ENCODE measurements around the gene TRIM17.
"Not testable (repeated sequence)": the region's sequence is repeated elsewhere in the genome, so short reads cannot be mapped to it uniquely, and the experiment has no call there.

The TRIM17 gene

DNA sequence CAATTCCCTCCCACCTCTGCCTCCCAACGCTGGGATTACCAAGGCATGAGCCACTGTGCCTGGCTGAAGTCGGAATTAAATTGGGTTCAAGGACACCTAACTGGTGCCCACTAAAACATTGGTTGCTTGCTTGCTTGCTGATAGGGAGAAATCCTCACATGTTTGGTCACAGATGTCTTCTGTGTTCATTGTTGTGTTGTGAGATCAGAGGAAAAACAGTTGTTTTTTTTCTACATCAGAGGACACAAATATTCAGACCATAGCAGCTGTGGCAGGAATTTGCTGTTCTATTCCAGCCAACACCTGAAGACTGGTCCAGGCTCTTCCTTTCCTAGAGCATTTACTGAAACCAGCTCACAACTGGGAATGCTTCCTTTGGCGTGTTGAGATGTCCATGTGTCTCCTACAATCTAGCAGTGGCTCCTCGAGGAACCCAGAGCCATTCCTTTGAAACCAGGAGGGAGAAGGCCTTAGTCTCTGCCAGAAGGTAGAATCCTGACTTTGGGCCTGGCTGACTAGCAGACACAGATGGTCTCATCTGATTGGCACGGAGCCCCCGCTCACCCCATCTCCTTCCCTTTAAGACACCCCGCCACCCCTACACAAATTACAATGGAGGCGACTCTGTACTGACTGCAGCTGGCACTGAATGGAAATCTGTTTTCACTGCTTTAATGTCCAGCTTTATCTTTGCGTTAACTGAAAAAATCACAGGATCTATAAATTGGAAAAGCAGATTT is 24.3 kb upstream of the TRIM17 start:
- in situ Hi-C loops (cut with MboI; ENCODE audit: low pct_unique_long_range_greater_than_20kb, low sequenced_read_pairs, unreplicated experiment), result no loop called here
- no peak for DNase-seq (ENCODE audit: low spot score)
- TF ChIP-seq, protein P1, sequence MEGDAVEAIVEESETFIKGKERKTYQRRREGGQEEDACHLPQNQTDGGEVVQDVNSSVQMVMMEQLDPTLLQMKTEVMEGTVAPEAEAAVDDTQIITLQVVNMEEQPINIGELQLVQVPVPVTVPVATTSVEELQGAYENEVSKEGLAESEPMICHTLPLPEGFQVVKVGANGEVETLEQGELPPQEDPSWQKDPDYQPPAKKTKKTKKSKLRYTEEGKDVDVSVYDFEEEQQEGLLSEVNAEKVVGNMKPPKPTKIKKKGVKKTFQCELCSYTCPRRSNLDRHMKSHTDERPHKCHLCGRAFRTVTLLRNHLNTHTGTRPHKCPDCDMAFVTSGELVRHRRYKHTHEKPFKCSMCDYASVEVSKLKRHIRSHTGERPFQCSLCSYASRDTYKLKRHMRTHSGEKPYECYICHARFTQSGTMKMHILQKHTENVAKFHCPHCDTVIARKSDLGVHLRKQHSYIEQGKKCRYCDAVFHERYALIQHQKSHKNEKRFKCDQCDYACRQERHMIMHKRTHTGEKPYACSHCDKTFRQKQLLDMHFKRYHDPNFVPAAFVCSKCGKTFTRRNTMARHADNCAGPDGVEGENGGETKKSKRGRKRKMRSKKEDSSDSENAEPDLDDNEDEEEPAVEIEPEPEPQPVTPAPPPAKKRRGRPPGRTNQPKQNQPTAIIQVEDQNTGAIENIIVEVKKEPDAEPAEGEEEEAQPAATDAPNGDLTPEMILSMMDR (IDR thresholded peaks at IDR 0.05; ENCODE audit: extremely low read depth, insufficient read depth, missing control alignments), result no peak

DNA sequence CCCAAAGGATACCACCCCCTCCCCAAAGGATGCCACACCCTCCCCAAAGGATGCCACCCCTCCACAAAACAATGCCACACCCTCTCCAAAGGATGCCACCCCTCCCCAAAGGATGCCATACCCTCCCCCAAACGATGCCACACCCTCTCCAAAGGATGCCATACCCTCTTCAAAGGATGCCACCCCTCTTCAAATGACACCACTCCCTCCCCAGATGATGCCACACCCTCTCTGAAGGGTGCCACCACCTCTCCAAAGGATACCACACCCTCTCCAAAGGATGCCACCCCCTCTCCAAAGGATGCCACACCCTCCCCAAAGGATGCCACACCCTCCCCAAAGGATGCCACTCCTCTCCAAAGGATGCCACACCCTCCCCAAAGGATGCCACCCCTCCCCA is 21.6 kb upstream of the TRIM17 start:
- TF ChIP-seq, protein P1 (IDR thresholded peaks at IDR 0.05; ENCODE audit: extremely low read depth, insufficient read depth, missing control alignments), result no peak
- no peak for DNase-seq (ENCODE audit: low spot score)
- in situ Hi-C loops (cut with MboI; ENCODE audit: low pct_unique_long_range_greater_than_20kb, low sequenced_read_pairs, unreplicated experiment), result no loop called here

DNA sequence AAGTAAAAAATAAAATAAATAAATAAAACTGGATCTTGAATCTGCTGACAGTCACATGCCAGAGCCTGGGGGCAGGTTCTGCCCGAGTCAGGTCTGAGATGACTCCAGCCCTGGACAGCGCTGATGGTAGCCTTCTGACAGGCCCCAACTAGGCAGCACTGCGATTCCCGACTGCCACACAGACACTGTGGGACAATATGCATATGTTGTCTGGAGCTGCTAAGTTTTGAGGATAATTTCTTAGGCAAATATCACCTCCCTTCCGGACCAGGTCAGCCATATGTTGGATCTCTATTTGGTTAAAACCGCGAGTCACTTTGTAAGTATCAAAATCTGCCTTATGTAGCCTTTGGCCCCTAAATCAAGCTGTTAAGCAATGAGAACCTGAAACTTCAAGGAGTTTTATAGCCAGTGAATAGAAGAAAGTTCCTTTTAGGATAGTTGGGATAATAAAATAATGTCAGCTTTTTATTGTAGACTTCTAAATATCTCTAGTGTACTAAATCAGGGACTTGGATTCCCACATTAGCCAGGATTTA is 20.8 kb upstream of the TRIM17 start:
- in situ Hi-C loops (cut with MboI; ENCODE audit: low pct_unique_long_range_greater_than_20kb, low sequenced_read_pairs, unreplicated experiment), result no loop called here
- DNase-seq (ENCODE audit: low spot score), result no peak
- TF ChIP-seq, protein P1 (IDR thresholded peaks at IDR 0.05; ENCODE audit: extremely low read depth, insufficient read depth, missing control alignments), result no peak

DNA sequence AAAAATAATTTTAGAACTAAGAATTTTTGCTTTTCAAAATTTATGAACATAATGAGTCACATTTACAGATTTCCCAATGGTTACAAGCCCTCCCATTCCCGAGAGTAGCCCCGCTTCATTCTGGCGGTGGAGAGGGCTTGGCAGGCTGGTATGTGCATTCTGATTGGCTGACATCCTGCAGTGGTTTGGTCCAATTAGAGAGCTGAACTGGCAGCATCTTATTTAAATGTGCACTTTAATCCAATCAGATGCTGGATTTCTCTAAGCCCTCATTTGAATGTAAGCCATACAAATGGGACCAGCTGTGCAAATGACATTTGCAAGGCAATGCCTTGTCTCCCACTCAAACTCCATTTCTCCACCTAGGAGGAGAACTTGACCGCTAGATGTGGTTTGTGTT is 18.0 kb upstream of the TRIM17 start:
- no peak for DNase-seq (ENCODE audit: low spot score)
- in situ Hi-C loops (cut with MboI; ENCODE audit: low pct_unique_long_range_greater_than_20kb, low sequenced_read_pairs, unreplicated experiment), result no loop called here
- TF ChIP-seq, protein P1 (IDR thresholded peaks at IDR 0.05; ENCODE audit: extremely low read depth, insufficient read depth, missing control alignments), result no peak

DNA sequence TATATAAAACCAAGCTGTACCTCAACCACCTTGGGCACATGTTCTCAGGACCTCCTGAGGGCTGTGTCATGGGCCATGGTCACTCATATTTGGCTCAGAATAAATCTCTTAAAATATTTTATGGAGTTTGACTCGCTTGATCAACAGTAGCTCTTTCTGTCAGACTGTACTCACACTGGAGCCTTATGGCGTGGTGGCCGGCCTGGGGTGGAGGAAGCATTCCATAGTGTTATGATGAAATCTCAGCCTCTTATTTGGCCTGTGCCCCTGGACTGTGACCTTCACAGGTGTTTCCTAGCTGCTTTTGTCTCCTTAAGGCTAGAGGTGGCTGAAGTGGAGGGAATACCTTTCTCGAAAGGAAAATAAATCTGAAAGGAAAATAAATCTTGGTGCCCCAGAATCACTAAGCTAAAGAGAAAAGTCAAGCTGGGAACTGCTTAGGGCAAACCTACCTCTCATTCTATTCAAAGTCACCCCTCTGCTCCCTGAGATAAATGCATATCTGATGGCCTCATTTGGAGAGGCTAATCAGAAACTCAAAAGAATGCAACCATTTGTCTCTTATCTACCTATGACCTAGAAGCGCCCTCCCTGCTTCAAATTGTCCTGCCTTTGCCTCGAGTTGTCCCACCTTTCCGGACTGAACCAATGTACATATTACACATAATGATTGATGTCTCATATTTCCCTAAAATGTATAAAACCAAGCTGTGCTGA is 16.8 kb upstream of the TRIM17 start:
- DNase-seq (ENCODE audit: low spot score); in situ Hi-C loops (cut with MboI; ENCODE audit: low pct_unique_long_range_greater_than_20kb, low sequenced_read_pairs, unreplicated experiment): not testable (repeated sequence)

DNA sequence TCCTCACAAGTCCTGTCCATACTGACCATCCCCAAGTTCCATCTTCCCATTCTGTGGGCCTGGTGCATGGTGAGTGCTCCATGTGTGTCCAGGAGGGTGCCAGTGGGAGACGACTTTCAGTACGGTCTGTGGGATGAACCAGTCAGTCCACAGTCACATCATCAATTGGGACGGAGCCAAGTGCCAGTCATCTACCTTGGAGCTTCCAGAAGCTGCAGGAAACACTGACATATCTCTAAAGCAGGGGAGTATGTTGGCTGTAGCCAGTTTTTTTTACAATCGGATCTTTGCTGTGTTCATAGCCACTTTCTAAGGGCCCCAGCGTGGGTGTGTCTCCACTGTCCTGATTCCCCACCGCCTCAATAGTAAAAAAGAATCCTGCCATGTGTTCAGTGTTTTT is 13.6 kb upstream of the TRIM17 start:
- TF ChIP-seq, protein P1 (IDR thresholded peaks at IDR 0.05; ENCODE audit: extremely low read depth, insufficient read depth, missing control alignments), result no peak
- in situ Hi-C loops (cut with MboI; ENCODE audit: low pct_unique_long_range_greater_than_20kb, low sequenced_read_pairs, unreplicated experiment), result no loop called here
- no peak for DNase-seq (ENCODE audit: low spot score)

DNA sequence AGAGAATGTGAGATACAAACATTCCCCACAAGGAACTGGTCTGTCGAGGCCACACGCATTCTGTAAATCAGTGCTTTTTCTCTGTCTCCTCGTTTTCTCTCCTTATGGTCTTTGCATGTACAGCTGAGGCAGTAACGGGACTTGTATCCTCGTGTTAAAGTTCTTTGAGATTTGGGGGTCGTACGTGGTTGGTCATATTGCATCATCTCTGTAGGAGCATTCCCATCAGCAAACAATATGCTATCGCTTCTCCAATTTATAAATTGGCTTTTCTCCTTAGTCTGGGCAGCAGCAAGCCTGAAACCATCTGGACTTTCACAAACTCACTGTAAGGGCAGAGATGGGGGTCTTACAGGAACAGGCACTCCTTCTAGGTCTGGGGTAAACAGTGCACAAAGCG is 13.0 kb upstream of the TRIM17 start:
- in situ Hi-C loops (cut with MboI; ENCODE audit: low pct_unique_long_range_greater_than_20kb, low sequenced_read_pairs, unreplicated experiment), result no loop called here
- TF ChIP-seq, protein P1 (IDR thresholded peaks at IDR 0.05; ENCODE audit: extremely low read depth, insufficient read depth, missing control alignments), result no peak
- DNase-seq (ENCODE audit: low spot score), result no peak

All from GM13977 (cell line).